Measurements from ENCODE around the gene RIMKLA. TPM values are rescaled to one million over a fixed set of nuclear protein-coding genes. Genes with fewer than 3 reads are reported as not detected.

Gene RIMKLA
- total RNA-seq, 2 experiments from 2014 or later, result 0.11 TPM; not detected in 1

- H3K27me3 ChIP-seq (ENCODE audit: control insufficient read depth in 1 of 2, insufficient read depth in 2 of 2, low read length in 2 of 2), result peaks cover 12 to 30% of the 10 kb centered on the region in 2 experiments
- ChIA-PET CTCF (no interaction called here), POLR2A (interaction anchor here (0.5 kb wide), 1 partner anchor 182 kb away, joined by 3 read pairs; no protein-coding TSS in a partner anchor)
Observed at GRCh38 chr1:42385283-42385682, 4.7 kb downstream of the RIMKLA start.

GRCh38 chr1:42386051-42386450, 5.5 kb downstream of the RIMKLA start:
- ATAC-seq (ENCODE audit: poor library complexity), result no peak
- Mint-ChIP-seq H3K4me3 (no peak overlapping the region), H3K9me3 (no peaks in the 10 kb centered on the region), H3K36me3 (ENCODE audit: low read depth) (no peaks in the 10 kb centered on the region), H3K27me3 (peaks cover 43% of the 10 kb centered on the region), H3K4me1 (ENCODE audit: low read depth) (peaks cover 6% of the 10 kb centered on the region), H3K27ac (no peak overlapping the region)
- ChIA-PET POLR2A (no interaction called here), CTCF (no interaction called here)
- TF ChIP-seq CTCF (IDR thresholded peaks at IDR 0.05), result no peak
- DNase-seq, result no peak
- Histone ChIP-seq H3K9me3 (ENCODE audit: control insufficient read depth in 1 of 2, insufficient read depth in 1 of 2, low read length in 2 of 2) (no peaks in the 10 kb centered on the region), H3K36me3 (ENCODE audit: insufficient read depth, low read length) (no peaks in the 10 kb centered on the region), H3K27ac (ENCODE audit: low read depth in 1 of 2, low read length in 2 of 2) (no peak overlapping the region), H3K4me3 (ENCODE audit: low read length) (no peak overlapping the region), H3K27me3 (ENCODE audit: control insufficient read depth in 1 of 2, insufficient read depth in 2 of 2, low read length in 2 of 2) (peaks cover 11 to 28% of the 10 kb centered on the region in 2 experiments), H3K4me1 (ENCODE audit: insufficient read depth, low read length) (peaks cover 2% of the 10 kb centered on the region)
- intact Hi-C loops (cut with DNase I, micrococcal nuclease), result no loop called here

More at GRCh38 chr1:42385283-42385682, 4.7 kb downstream of the RIMKLA start:
- H3K4me3 ChIP-seq (ENCODE audit: low read length), result no peak overlapping the region
- TF ChIP-seq CTCF (IDR thresholded peaks at IDR 0.05), result no peak
- intact Hi-C loops (cut with DNase I, micrococcal nuclease), result no loop called here
- H3K27ac Mint-ChIP-seq, result no peak overlapping the region
- peaks cover 4% of the 10 kb centered on the region for H3K4me1 ChIP-seq (ENCODE audit: insufficient read depth, low read length)
- H3K4me1 Mint-ChIP-seq (ENCODE audit: low read depth), result peaks cover 6% of the 10 kb centered on the region
- no peaks in the 10 kb centered on the region for H3K36me3 Mint-ChIP-seq (ENCODE audit: low read depth)
- peaks cover 44% of the 10 kb centered on the region for H3K27me3 Mint-ChIP-seq
- H3K4me3 Mint-ChIP-seq, result no peak overlapping the region
- no peaks in the 10 kb centered on the region for H3K9me3 ChIP-seq (ENCODE audit: control insufficient read depth in 1 of 2, insufficient read depth in 1 of 2, low read length in 2 of 2)
- no peaks in the 10 kb centered on the region for H3K36me3 ChIP-seq (ENCODE audit: insufficient read depth, low read length)
- DNase-seq, result no peak
- no peak for ATAC-seq (ENCODE audit: poor library complexity)
- no peak overlapping the region for H3K27ac ChIP-seq (ENCODE audit: low read depth in 1 of 2, low read length in 2 of 2)
- no peaks in the 10 kb centered on the region for H3K9me3 Mint-ChIP-seq

- Histone ChIP-seq H3K27me3 (ENCODE audit: control insufficient read depth in 1 of 2, insufficient read depth in 2 of 2, low read length in 2 of 2) (no peaks in the 10 kb centered on the region), H3K27ac (ENCODE audit: low read depth in 1 of 2, low read length in 2 of 2) (no peak overlapping the region), H3K4me3 (ENCODE audit: low read length) (no peak overlapping the region), H3K9me3 (ENCODE audit: control insufficient read depth in 1 of 2, insufficient read depth in 1 of 2, low read length in 2 of 2) (no peaks in the 10 kb centered on the region), H3K4me1 (ENCODE audit: insufficient read depth, low read length) (no peaks in the 10 kb centered on the region), H3K36me3 (ENCODE audit: insufficient read depth, low read length) (no peaks in the 10 kb centered on the region)
- Mint-ChIP-seq H3K27ac (no peak overlapping the region), H3K4me1 (ENCODE audit: low read depth) (no peaks in the 10 kb centered on the region), H3K36me3 (ENCODE audit: low read depth) (no peaks in the 10 kb centered on the region), H3K4me3 (no peak overlapping the region), H3K27me3 (peaks cover 15% of the 10 kb centered on the region), H3K9me3 (no peaks in the 10 kb centered on the region)
- TF ChIP-seq CTCF (IDR thresholded peaks at IDR 0.05), result no peak
- ATAC-seq (ENCODE audit: poor library complexity) (no peak), DNase-seq (no peak)
- POLR2A ChIA-PET, result no interaction called here
- intact Hi-C loops (cut with DNase I, micrococcal nuclease), result no loop called here
- CTCF ChIA-PET, result no interaction called here
Observed at GRCh38 chr1:42392255-42392654, 11.7 kb downstream of the RIMKLA start.
